Tibial nerve (tissue), 4 donors: Measurements from ENCODE around the gene SHC4. TPM values are rescaled to one million over a fixed set of nuclear protein-coding genes. Genes with fewer than 3 reads are reported as not detected.
A peak's percentile ranks its signal among the peaks of the same experiment; 100 is the strongest.

Experiments
- DNase-seq, 2 donors: peaks; one replicate each; pipeline ENCODE4 v3.0.0-alpha.2; 2019; ENCODE audit warnings: low spot score in 2 of 2
- H3K27ac ChIP-seq, 4 donors: fragments of 200-600 bp; sonication (generic) in 3 of 4; one replicate each; pipeline ENCODE4 v1.5.1; 2017 to 2019; ENCODE audit warnings: mild to moderate bottlenecking in 1 of 4
- H3K27me3 ChIP-seq, 2 donors: fragments of 200-600 bp; sonication (generic) in 1 of 2; one replicate each; pipeline versions ENCODE4 v1.5.1 to v1.6.0; 2017 to 2019
- H3K36me3 ChIP-seq, 3 donors: fragments of 200-600 bp; sonication (generic); one replicate each; pipeline ENCODE4 v1.5.1; 2018 to 2019
- H3K4me1 ChIP-seq, 4 donors: fragments of 200-600 bp; sonication (generic) in 3 of 4; one replicate each; pipeline ENCODE4 v1.5.1; 2017 to 2019
- H3K4me3 ChIP-seq, 4 donors: fragments of 200-600 bp; sonication (generic) in 3 of 4; one replicate each; pipeline ENCODE4 v1.5.1; 2017 to 2019; ENCODE audit warnings: mild to moderate bottlenecking in 1 of 4, moderate library complexity in 1 of 4
- H3K9me3 ChIP-seq, 4 donors: fragments of 200-600 bp; sonication (generic) in 3 of 4; one replicate each; pipeline ENCODE4 v1.5.1; 2017 to 2019
- EP300 ChIP-seq, 2 donors: sonication (generic); formaldehyde crosslinking; IDR thresholded peaks; one replicate each; pipeline ENCODE4 v1.6.1; 2017; ENCODE audit warnings: antibody characterized with exemption in 2 of 2, mild to moderate bottlenecking in 1 of 2
- POLR2A ChIP-seq, 2 donors: fragments of 450-650 bp; IDR thresholded peaks; one replicate each; pipeline ENCODE4 v1.6.1; 2017; ENCODE audit warnings: antibody characterized with exemption in 2 of 2, mild to moderate bottlenecking in 2 of 2, moderate library complexity in 2 of 2
- WGBS, 2 donors: methylation state at CpG; one replicate each; pipeline ENCODE4 v1.1.5; 2018; 5-methylcytosine and 5-hydroxymethylcytosine counted together
- total RNA-seq, 4 donors: library from RNA; depleted of rRNA; stranded (reverse); fragments of >200 nt; gene quantifications; one replicate each; pipeline ENCODE4 v1.1.0, GENCODE V29; 2016
- TF ChIP-seq, protein P1 (sequence below), 5 experiments: fragments of 200-600 bp in 3 of 5; fragments of 450-650 bp in 2 of 5; sonication (generic) in 3 of 5; IDR thresholded peaks; one replicate each; pipeline ENCODE4 v1.5.1; 2016 to 2019; ENCODE audit warnings: antibody characterized with exemption in 5 of 5, mild to moderate bottlenecking in 3 of 5, moderate library complexity in 2 of 5

Gene SHC4
- total RNA-seq, 4 donors from 2014 or later: 36.9 to 71.7 (median 47.5) TPM

GRCh38 chr15:48992545-48992944, 28.8 kb upstream of the SHC4 start:
- H3K4me3 ChIP-seq: no peak overlapping the region
- no peaks in the 10 kb centered on the region for H3K9me3 ChIP-seq
- no peak for DNase-seq
- H3K36me3 ChIP-seq: peaks cover 0 to 85% (median 6%) of the 10 kb centered on the region in 3 donors
- 91 to 97% methylated on average over 1 of the region's 1 CpG for WGBS, 2 donors
- H3K27ac ChIP-seq: peak overlapping the region in 1 of 4 donors; percentile 49
- peaks cover 0 to 17% (median 0%) of the 10 kb centered on the region in 4 donors for H3K4me1 ChIP-seq
- TF ChIP-seq POLR2A (IDR thresholded peaks at IDR 0.05): no peak
- no peak for TF ChIP-seq EP300 (IDR thresholded peaks at IDR 0.05)
- TF ChIP-seq, protein P1, sequence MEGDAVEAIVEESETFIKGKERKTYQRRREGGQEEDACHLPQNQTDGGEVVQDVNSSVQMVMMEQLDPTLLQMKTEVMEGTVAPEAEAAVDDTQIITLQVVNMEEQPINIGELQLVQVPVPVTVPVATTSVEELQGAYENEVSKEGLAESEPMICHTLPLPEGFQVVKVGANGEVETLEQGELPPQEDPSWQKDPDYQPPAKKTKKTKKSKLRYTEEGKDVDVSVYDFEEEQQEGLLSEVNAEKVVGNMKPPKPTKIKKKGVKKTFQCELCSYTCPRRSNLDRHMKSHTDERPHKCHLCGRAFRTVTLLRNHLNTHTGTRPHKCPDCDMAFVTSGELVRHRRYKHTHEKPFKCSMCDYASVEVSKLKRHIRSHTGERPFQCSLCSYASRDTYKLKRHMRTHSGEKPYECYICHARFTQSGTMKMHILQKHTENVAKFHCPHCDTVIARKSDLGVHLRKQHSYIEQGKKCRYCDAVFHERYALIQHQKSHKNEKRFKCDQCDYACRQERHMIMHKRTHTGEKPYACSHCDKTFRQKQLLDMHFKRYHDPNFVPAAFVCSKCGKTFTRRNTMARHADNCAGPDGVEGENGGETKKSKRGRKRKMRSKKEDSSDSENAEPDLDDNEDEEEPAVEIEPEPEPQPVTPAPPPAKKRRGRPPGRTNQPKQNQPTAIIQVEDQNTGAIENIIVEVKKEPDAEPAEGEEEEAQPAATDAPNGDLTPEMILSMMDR (IDR thresholded peaks at IDR 0.05): no peak
- H3K27me3 ChIP-seq: no peaks in the 10 kb centered on the region

GRCh38 chr15:48992096-48992495, 28.4 kb upstream of the SHC4 start:
- peaks cover 0 to 85% (median 6%) of the 10 kb centered on the region in 3 donors for H3K36me3 ChIP-seq
- no peak for DNase-seq
- H3K4me3 ChIP-seq: no peak overlapping the region
- peak overlapping the region in 1 of 4 donors; percentile 49 for H3K27ac ChIP-seq
- H3K4me1 ChIP-seq: peaks cover 0 to 17% (median 0%) of the 10 kb centered on the region in 4 donors
- TF ChIP-seq EP300 (IDR thresholded peaks at IDR 0.05) (no peak), POLR2A (IDR thresholded peaks at IDR 0.05) (no peak)
- TF ChIP-seq, protein P1 (IDR thresholded peaks at IDR 0.05): no peak
- no peaks in the 10 kb centered on the region for H3K27me3 ChIP-seq
- WGBS, 2 donors: 90 to 92% methylated on average over 6 of the region's 6 CpGs
- H3K9me3 ChIP-seq: no peaks in the 10 kb centered on the region

GRCh38 chr15:48989170-48989569, 25.5 kb upstream of the SHC4 start:
- no peak for DNase-seq
- peaks cover 0 to 43% (median 9%) of the 10 kb centered on the region in 4 donors for H3K4me1 ChIP-seq
- peak overlapping the region in 1 of 4 donors; percentile 38 for H3K27ac ChIP-seq
- TF ChIP-seq EP300 (IDR thresholded peaks at IDR 0.05) (no peak), POLR2A (IDR thresholded peaks at IDR 0.05) (no peak)
- TF ChIP-seq, protein P1 (IDR thresholded peaks at IDR 0.05): no peak
- 45 to 49% methylated on average over 1 of the region's 1 CpG for WGBS, 2 donors
- H3K9me3 ChIP-seq: no peaks in the 10 kb centered on the region
- H3K36me3 ChIP-seq: peaks cover 0 to 59% (median 6%) of the 10 kb centered on the region in 3 donors
- H3K27me3 ChIP-seq: no peaks in the 10 kb centered on the region
- no peak overlapping the region for H3K4me3 ChIP-seq

DNA sequence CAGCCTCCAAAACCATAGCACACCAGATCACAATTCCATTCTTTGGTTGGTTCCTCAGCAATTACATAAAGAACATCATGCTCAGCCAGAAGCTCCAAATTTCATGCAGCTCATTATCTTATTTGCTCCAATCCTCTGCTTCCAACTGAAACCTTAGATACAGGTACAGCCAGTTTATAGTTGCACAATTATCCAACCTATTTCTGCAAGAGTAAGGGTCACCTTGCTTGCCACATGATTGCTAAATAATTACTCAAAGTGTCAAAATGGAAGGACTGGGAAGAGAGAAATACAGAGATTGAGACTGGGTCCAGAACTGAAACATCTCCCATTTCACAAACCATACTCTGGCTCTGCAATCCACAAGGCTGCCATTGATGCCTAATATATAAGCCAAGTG, 23.4 kb upstream of the SHC4 start:
- Histone ChIP-seq H3K27me3 (no peaks in the 10 kb centered on the region), H3K9me3 (no peaks in the 10 kb centered on the region), H3K36me3 (peaks cover 0 to 41% (median 1%) of the 10 kb centered on the region in 3 donors), H3K27ac (no peak overlapping the region), H3K4me1 (peaks cover 0 to 63% (median 22%) of the 10 kb centered on the region in 4 donors), H3K4me3 (no peak overlapping the region)
- no peak for DNase-seq
- no peak for TF ChIP-seq POLR2A (IDR thresholded peaks at IDR 0.05)
- no peak for TF ChIP-seq EP300 (IDR thresholded peaks at IDR 0.05)

GRCh38 chr15:48986240-48986639, 22.5 kb upstream of the SHC4 start:
- WGBS, 2 donors: 70 to 72% methylated on average over 5 of the region's 5 CpGs
- no peak for DNase-seq
- peaks cover 0 to 32% (median 0%) of the 10 kb centered on the region in 3 donors for H3K36me3 ChIP-seq
- TF ChIP-seq EP300 (IDR thresholded peaks at IDR 0.05) (no peak), POLR2A (IDR thresholded peaks at IDR 0.05) (no peak)
- TF ChIP-seq, protein P1 (IDR thresholded peaks at IDR 0.05): no peak
- H3K9me3 ChIP-seq: no peaks in the 10 kb centered on the region
- H3K27ac ChIP-seq: peak overlapping the region in 1 of 4 donors; percentile 93
- H3K27me3 ChIP-seq: no peaks in the 10 kb centered on the region
- H3K4me3 ChIP-seq: no peak overlapping the region
- peaks cover 0 to 70% (median 26%) of the 10 kb centered on the region in 4 donors for H3K4me1 ChIP-seq
